GM18909 (cell line): ENCODE measurements around the gene RIPK1.

Source experiments
- ATAC-seq: cut with Tn5 transposase; IDR thresholded peaks from one replicate; pipeline ENCODE4 v1.9.1; 2021; ENCODE audit warnings: mild to moderate bottlenecking; ENCODE audit not compliant: unreplicated experiment, poor library complexity

The RIPK1 gene

GRCh38 chr6:3157131-3157933 lies 89.0 kb downstream of the RIPK1 start, which contains the start of gene TUBB2A:
Gene TUBB2A (minus strand): TSS chr6:3157544. CDS start chr6:3157463, 81 bp downstream.
- peak; percentile 86 for ATAC-seq

GRCh38 chr6:3159805-3160781 lies 91.8 kb downstream of the RIPK1 start:
- ATAC-seq: no peak

GRCh38 chr6:3162067-3162497 lies 93.8 kb downstream of the RIPK1 start:
- ATAC-seq: no peak

GRCh38 chr6:3162565-3163247 lies 94.4 kb downstream of the RIPK1 start:
- ATAC-seq: peak; percentile 76

- ATAC-seq: peak; percentile 34
Measured at GRCh38 chr6:3163248-3163594, 94.9 kb downstream of the RIPK1 start.

- ATAC-seq: no peak
Measured at GRCh38 chr6:3164388-3164787, 96.1 kb downstream of the RIPK1 start.
